Mucosa of stomach (tissue), 1 donor: Measurements from ENCODE around the gene ARMS2.

Experiments
- H3K27me3 ChIP-seq: one replicate; pipeline ENCODE4 v1.7.0; 2013; ENCODE audit warnings: mild to moderate bottlenecking, low read length; ENCODE audit not compliant: control insufficient read depth, insufficient read depth
- H3K36me3 ChIP-seq: one replicate; pipeline ENCODE4 v1.7.0; 2013; ENCODE audit warnings: low read length; ENCODE audit not compliant: control insufficient read depth, insufficient read depth
- H3K4me1 ChIP-seq: one replicate; pipeline ENCODE4 v1.7.0; 2013; ENCODE audit warnings: mild to moderate bottlenecking, low read length; ENCODE audit not compliant: control insufficient read depth, insufficient read depth
- H3K4me3 ChIP-seq: one replicate; pipeline ENCODE4 v1.7.0; 2013; ENCODE audit warnings: low read length
- H3K9ac ChIP-seq: one replicate; pipeline ENCODE4 v1.7.0; 2013; ENCODE audit warnings: mild to moderate bottlenecking, low read length, moderate library complexity
- H3K9me3 ChIP-seq: one replicate; pipeline ENCODE4 v1.7.0; 2013; ENCODE audit warnings: mild to moderate bottlenecking, low read length, moderate library complexity; ENCODE audit not compliant: control insufficient read depth
- donor health status: Pancreatic carcinoma.

Gene ARMS2

GRCh38 chr10:122426829-122427228 is 27.6 kb upstream of the ARMS2 start:
- Histone ChIP-seq H3K4me3 (no peak overlapping the region), H3K9ac (no peak overlapping the region), H3K9me3 (no peaks in the 10 kb centered on the region), H3K36me3 (no peaks in the 10 kb centered on the region), H3K4me1 (no peaks in the 10 kb centered on the region), H3K27me3 (no peaks in the 10 kb centered on the region)

GRCh38 chr10:122427280-122427679 is 27.2 kb upstream of the ARMS2 start:
- no peaks in the 10 kb centered on the region for H3K4me1 ChIP-seq
- H3K4me3 ChIP-seq, result no peak overlapping the region
- no peaks in the 10 kb centered on the region for H3K36me3 ChIP-seq
- no peaks in the 10 kb centered on the region for H3K27me3 ChIP-seq
- H3K9me3 ChIP-seq, result no peaks in the 10 kb centered on the region
- no peak overlapping the region for H3K9ac ChIP-seq

- Histone ChIP-seq H3K9ac (no peak overlapping the region), H3K4me1 (no peaks in the 10 kb centered on the region), H3K36me3 (no peaks in the 10 kb centered on the region)
Observed at GRCh38 chr10:122435212-122435827, 19.1 kb upstream of the ARMS2 start.

GRCh38 chr10:122441961-122442360 is 12.5 kb upstream of the ARMS2 start:
- H3K4me1 ChIP-seq, result no peaks in the 10 kb centered on the region
- H3K9ac ChIP-seq, result no peak overlapping the region
- H3K27me3 ChIP-seq, result no peaks in the 10 kb centered on the region
- no peaks in the 10 kb centered on the region for H3K9me3 ChIP-seq
- no peaks in the 10 kb centered on the region for H3K36me3 ChIP-seq
- no peak overlapping the region for H3K4me3 ChIP-seq

More at GRCh38 chr10:122435212-122435827, 19.1 kb upstream of the ARMS2 start:
- Histone ChIP-seq H3K9me3 (no peaks in the 10 kb centered on the region), H3K4me3 (no peak overlapping the region), H3K27me3 (no peaks in the 10 kb centered on the region)

- H3K4me1 ChIP-seq, result no peaks in the 10 kb centered on the region
- H3K9ac ChIP-seq, result no peak overlapping the region
- H3K4me3 ChIP-seq, result no peak overlapping the region
- no peaks in the 10 kb centered on the region for H3K27me3 ChIP-seq
- H3K36me3 ChIP-seq, result no peaks in the 10 kb centered on the region
- H3K9me3 ChIP-seq, result no peaks in the 10 kb centered on the region
Observed at GRCh38 chr10:122445469-122445868, 9.0 kb upstream of the ARMS2 start.

GRCh38 chr10:122445904-122446303 is 8.5 kb upstream of the ARMS2 start:
- H3K36me3 ChIP-seq, result no peaks in the 10 kb centered on the region
- H3K9ac ChIP-seq, result no peak overlapping the region
- no peaks in the 10 kb centered on the region for H3K27me3 ChIP-seq
- no peak overlapping the region for H3K4me3 ChIP-seq
- no peaks in the 10 kb centered on the region for H3K4me1 ChIP-seq
- H3K9me3 ChIP-seq, result no peaks in the 10 kb centered on the region

GRCh38 chr10:122446668-122447423 is 7.6 kb upstream of the ARMS2 start:
- Histone ChIP-seq H3K4me3 (no peak overlapping the region), H3K9ac (no peak overlapping the region), H3K27me3 (no peaks in the 10 kb centered on the region), H3K4me1 (no peaks in the 10 kb centered on the region), H3K9me3 (no peaks in the 10 kb centered on the region), H3K36me3 (no peaks in the 10 kb centered on the region)

- H3K4me3 ChIP-seq, result no peak overlapping the region
- no peaks in the 10 kb centered on the region for H3K9me3 ChIP-seq
- no peaks in the 10 kb centered on the region for H3K27me3 ChIP-seq
- no peak overlapping the region for H3K9ac ChIP-seq
- H3K36me3 ChIP-seq, result no peaks in the 10 kb centered on the region
- no peaks in the 10 kb centered on the region for H3K4me1 ChIP-seq
Observed at GRCh38 chr10:122448600-122448999, 5.9 kb upstream of the ARMS2 start.

GRCh38 chr10:122449153-122449552 is 5.3 kb upstream of the ARMS2 start:
- Histone ChIP-seq H3K9me3 (no peaks in the 10 kb centered on the region), H3K9ac (no peak overlapping the region), H3K4me1 (no peaks in the 10 kb centered on the region), H3K27me3 (no peaks in the 10 kb centered on the region), H3K4me3 (no peak overlapping the region), H3K36me3 (no peaks in the 10 kb centered on the region)

- Histone ChIP-seq H3K36me3 (no peaks in the 10 kb centered on the region), H3K9me3 (no peaks in the 10 kb centered on the region), H3K27me3 (no peaks in the 10 kb centered on the region), H3K4me1 (no peaks in the 10 kb centered on the region), H3K9ac (no peak overlapping the region), H3K4me3 (no peak overlapping the region)
Observed at GRCh38 chr10:122450353-122450990, 4.0 kb upstream of the ARMS2 start.

- no peak overlapping the region for H3K4me3 ChIP-seq
- H3K27me3 ChIP-seq, result peaks cover 14% of the 10 kb centered on the region
- no peaks in the 10 kb centered on the region for H3K9me3 ChIP-seq
- H3K36me3 ChIP-seq, result no peaks in the 10 kb centered on the region
- no peak overlapping the region for H3K9ac ChIP-seq
- no peaks in the 10 kb centered on the region for H3K4me1 ChIP-seq
Observed at GRCh38 chr10:122454071-122454470, 382 bp upstream of the ARMS2 start.

- Histone ChIP-seq H3K36me3 (no peaks in the 10 kb centered on the region), H3K4me3 (no peak overlapping the region), H3K9me3 (no peaks in the 10 kb centered on the region), H3K9ac (no peak overlapping the region), H3K27me3 (peaks cover 27% of the 10 kb centered on the region), H3K4me1 (peaks cover 2% of the 10 kb centered on the region)
Observed at GRCh38 chr10:122455376-122456079, 1.1 kb downstream of the ARMS2 start.
